IMR-90 (cell line): ENCODE measurements around the gene NDRG2. TPM values are rescaled to one million over a fixed set of nuclear protein-coding genes. Genes with fewer than 3 reads are reported as not detected.

ENCODE experiments used
- ATAC-seq: fragments of 200-7000 bp; cut with Tn5 transposase; 2 replicates; pipeline ENCODE4 v1.9.1; 2020; ENCODE audit warnings: low read depth, mild to moderate bottlenecking, moderate library complexity
- BruUV-seq: library from RNA; stranded (reverse); fragments of 400-500 nt; replicated peaks from 2 replicates; lab custom pipeline; 2021; lab: Mats Ljungman, UMichigan
- CTCF ChIA-PET: fragments of 300-600 bp; formaldehyde crosslinking; extraction: SDS; loops from one replicate; lab custom pipeline; 2021; ENCODE audit warnings: antibody characterized with exemption; lab: Yijun Ruan, JAX
- POLR2A ChIA-PET: fragments of 300-600 bp; sonication (Branson Sonifier 250); formaldehyde crosslinking; loops from one replicate; lab custom pipeline; 2022; ENCODE audit warnings: antibody characterized with exemption; ENCODE audit not compliant: unreplicated experiment; lab: Charles Lee
- DNase-seq: peaks from one replicate; pipeline ENCODE4 v3.0.0; 2013
- H2AFZ ChIP-seq: replicated peaks from 2 replicates; pipeline ENCODE3; 2013; ENCODE audit warnings: low read length, mild to moderate bottlenecking; ENCODE audit not compliant: poor library complexity
- H2AK5ac ChIP-seq: 2 replicates; pipeline ENCODE4 v1.6.1; 2013; ENCODE audit warnings: low read depth, low read length, inconsistent platforms
- H2AK9ac ChIP-seq: replicated peaks from 2 replicates; pipeline ENCODE3; 2013; ENCODE audit warnings: mild to moderate bottlenecking, low read depth, low read length, moderate library complexity; ENCODE audit not compliant: poor library complexity
- H2BK120ac ChIP-seq: 2 replicates; pipeline ENCODE4 v1.6.1; 2013; ENCODE audit warnings: low read depth, low read length, inconsistent platforms
- H2BK15ac ChIP-seq: 3 replicates; pipeline ENCODE4 v1.6.1; 2013; ENCODE audit warnings: low read depth, low read length, inconsistent platforms
- H2BK20ac ChIP-seq: 2 replicates; pipeline ENCODE4 v1.6.1; 2013; ENCODE audit warnings: low read depth, mild to moderate bottlenecking, inconsistent platforms, low read length, moderate library complexity
- H2BK5ac ChIP-seq: 2 replicates; pipeline ENCODE4 v1.6.1; 2013; ENCODE audit warnings: mild to moderate bottlenecking, low read depth, low read length, inconsistent platforms; ENCODE audit not compliant: poor library complexity, severe bottlenecking
- H3K14ac ChIP-seq: replicated peaks from 2 replicates; pipeline ENCODE4 v1.6.1; 2013; ENCODE audit warnings: low read depth, low read length, inconsistent platforms
- H3K18ac ChIP-seq: 2 replicates; pipeline ENCODE4 v1.6.1; 2013; ENCODE audit warnings: low read depth, low read length, control low read depth
- H3K23ac ChIP-seq: 2 replicates; pipeline ENCODE4 v1.6.1; 2013; ENCODE audit warnings: low read depth, low read length, inconsistent platforms
- H3K27ac ChIP-seq: 2 replicates; pipeline ENCODE4 v1.5.1; 2013; ENCODE audit warnings: mild to moderate bottlenecking, control low read depth, low read length; ENCODE audit not compliant: insufficient read depth
- H3K27me3 ChIP-seq: 2 replicates; pipeline ENCODE4 v1.6.1; 2013; ENCODE audit warnings: low read length; ENCODE audit not compliant: control insufficient read depth, insufficient read depth
- H3K36me3 ChIP-seq: 2 replicates; pipeline ENCODE4 v1.6.1; 2013; ENCODE audit warnings: low read length, mixed read lengths; ENCODE audit not compliant: control insufficient read depth, insufficient read depth
- H3K4ac ChIP-seq: 2 replicates; pipeline ENCODE4 v1.6.1; 2013; ENCODE audit warnings: low read depth, low read length, inconsistent platforms
- H3K4me1 ChIP-seq: 2 replicates; pipeline ENCODE4 v1.6.1; 2013; ENCODE audit warnings: low read length, mixed read lengths; ENCODE audit not compliant: control insufficient read depth, insufficient read depth
- H3K4me2 ChIP-seq: 2 replicates; pipeline ENCODE4 v1.6.1; 2013; ENCODE audit warnings: low read depth, mild to moderate bottlenecking, control low read depth, low read length, moderate library complexity
- H3K4me3 ChIP-seq: 2 replicates; pipeline ENCODE4 v1.5.1; 2013; ENCODE audit warnings: low read depth, mild to moderate bottlenecking, control low read depth, low read length, moderate library complexity; ENCODE audit not compliant: insufficient read depth
- H3K56ac ChIP-seq: 2 replicates; pipeline ENCODE4 v1.6.1; 2013; ENCODE audit warnings: low read length, inconsistent platforms; ENCODE audit not compliant: insufficient read depth; ENCODE audit errors: extremely low read depth
- H3K79me1 ChIP-seq, 2 experiments: 2 replicates each; pipeline ENCODE4 v1.6.1; 2013; ENCODE audit warnings: low read length in 2 of 2, inconsistent platforms in 1 of 2, low read depth in 1 of 2
- H3K9ac ChIP-seq: 2 replicates; pipeline ENCODE4 v1.6.1; 2013; ENCODE audit warnings: low read depth, low read length, control low read depth
- H3K9me1 ChIP-seq: 2 replicates; pipeline ENCODE4 v1.6.1; 2013; ENCODE audit warnings: low read length, inconsistent platforms; ENCODE audit not compliant: insufficient read depth
- H3K9me3 ChIP-seq: 2 replicates; pipeline ENCODE4 v1.6.1; 2013; ENCODE audit warnings: low read length; ENCODE audit not compliant: control insufficient read depth, insufficient read depth
- H4K20me1 ChIP-seq: 2 replicates; pipeline ENCODE4 v1.6.1; 2013; ENCODE audit warnings: low read length, inconsistent platforms; ENCODE audit not compliant: insufficient read depth
- H4K5ac ChIP-seq: 2 replicates; pipeline ENCODE4 v1.6.1; 2013; ENCODE audit warnings: mild to moderate bottlenecking, low read depth, low read length, control low read depth
- H4K8ac ChIP-seq, 2 experiments: 2 replicates each; pipeline ENCODE4 v1.6.1; 2013; ENCODE audit warnings: low read depth in 2 of 2, low read length in 2 of 2, control low read depth in 1 of 2, inconsistent platforms in 1 of 2
- H4K91ac ChIP-seq: 2 replicates; pipeline ENCODE4 v1.6.1; 2013; ENCODE audit warnings: low read depth, low read length, inconsistent platforms; ENCODE audit not compliant: insufficient read depth
- CEBPB ChIP-seq: IDR thresholded peaks from 2 replicates; pipeline ENCODE4 v1.6.1; 2012; ENCODE audit warnings: low read depth, low read length, improper control_type of control experiment
- FOS ChIP-seq: fragments of 150-350 bp; IDR thresholded peaks from 2 replicates; pipeline ENCODE4 v1.6.1; 2016; ENCODE audit warnings: low read depth, low read length
- MAZ ChIP-seq: IDR thresholded peaks from 2 replicates; pipeline ENCODE4 v1.6.1; 2012; ENCODE audit warnings: low read depth, mild to moderate bottlenecking, low read length, improper control_type of control experiment, moderate library complexity, borderline replicate concordance
- MXI1 ChIP-seq: IDR thresholded peaks from 2 replicates; pipeline ENCODE4 v1.6.1; 2012; ENCODE audit warnings: low read depth, mild to moderate bottlenecking, low read length, moderate library complexity, borderline replicate concordance
- NFE2L2 ChIP-seq: fragments of 150-350 bp; IDR thresholded peaks from 2 replicates; pipeline ENCODE4 v1.6.1; 2016; ENCODE audit warnings: low read depth, mild to moderate bottlenecking, low read length
- POLR2A ChIP-seq: IDR thresholded peaks from 2 replicates; pipeline ENCODE4 v1.6.1; 2012; ENCODE audit warnings: mild to moderate bottlenecking, low read depth, low read length
- RCOR1 ChIP-seq: IDR thresholded peaks from 2 replicates; pipeline ENCODE4 v1.6.1; 2012; ENCODE audit warnings: mild to moderate bottlenecking, low read length, improper control_type of control experiment; ENCODE audit not compliant: insufficient replicate concordance
- RFX5 ChIP-seq: IDR thresholded peaks from 2 replicates; pipeline ENCODE4 v1.8.0; 2012; ENCODE audit warnings: low read depth, mild to moderate bottlenecking, low read length, moderate library complexity
- SMC3 ChIP-seq: fragments of 150-350 bp; IDR thresholded peaks from 2 replicates; pipeline ENCODE4 v1.6.1; 2016; ENCODE audit warnings: low read depth, mild to moderate bottlenecking, antibody characterized with exemption, low read length, moderate library complexity
- WGBS, 2 experiments: methylation state at CpG; one replicate each; pipeline versions ENCODE4 v1.1.5 to v1.1.7; 2013; ENCODE audit warnings: missing lambda C conversion rate in 2 of 2; ENCODE audit not compliant: insufficient read length in 1 of 2; ENCODE audit errors: extremely low coverage in 2 of 2; 5-methylcytosine and 5-hydroxymethylcytosine counted together
- dilution Hi-C: fragments of 300-500 bp; cut with HindIII; formaldehyde crosslinking; loops from one replicate; pipeline ENCODE4 v1.14.3; 2018; ENCODE audit warnings: low sequenced_read_pairs; ENCODE audit not compliant: unreplicated experiment
- in situ Hi-C: fragments of 300-500 bp; cut with MboI; formaldehyde crosslinking; loops from 3 replicates; pipeline ENCODE4 v1.14.3; 2019; ENCODE audit warnings: low sequenced_read_pairs, inconsistent platforms, mixed read lengths
- intact Hi-C: fragments of 100-400 bp; cut with micrococcal nuclease; formaldehyde crosslinking; loops from 2 replicates; pipeline ENCODE4 v1.10.0; 2022
- polyA plus RNA-seq, 3 experiments: library from polyadenylated mRNA; depleted of rRNA; stranded (reverse); fragments of >200 nt; gene quantifications; 2 replicates each; pipeline ENCODE4 v1.2.3, GENCODE V29; 2012; ENCODE audit warnings: low replicate concordance in 1 of 3
- total RNA-seq: library from RNA; depleted of rRNA; stranded (reverse); fragments of >200 nt; gene quantifications from 2 replicates; pipeline ENCODE4 v1.2.3, GENCODE V29; 2012
- TF ChIP-seq, protein P1 (sequence below): fragments of 150-350 bp; IDR thresholded peaks from 2 replicates; pipeline ENCODE4 v1.6.1; 2016; ENCODE audit warnings: low read depth, mild to moderate bottlenecking, low read length, moderate library complexity, borderline replicate concordance

Gene NDRG2
- total and polyA plus RNA-seq, 2 of the 4 experiments (the other 2 are of a cell fraction) = 0.36 to 1.5 TPM

DNA sequence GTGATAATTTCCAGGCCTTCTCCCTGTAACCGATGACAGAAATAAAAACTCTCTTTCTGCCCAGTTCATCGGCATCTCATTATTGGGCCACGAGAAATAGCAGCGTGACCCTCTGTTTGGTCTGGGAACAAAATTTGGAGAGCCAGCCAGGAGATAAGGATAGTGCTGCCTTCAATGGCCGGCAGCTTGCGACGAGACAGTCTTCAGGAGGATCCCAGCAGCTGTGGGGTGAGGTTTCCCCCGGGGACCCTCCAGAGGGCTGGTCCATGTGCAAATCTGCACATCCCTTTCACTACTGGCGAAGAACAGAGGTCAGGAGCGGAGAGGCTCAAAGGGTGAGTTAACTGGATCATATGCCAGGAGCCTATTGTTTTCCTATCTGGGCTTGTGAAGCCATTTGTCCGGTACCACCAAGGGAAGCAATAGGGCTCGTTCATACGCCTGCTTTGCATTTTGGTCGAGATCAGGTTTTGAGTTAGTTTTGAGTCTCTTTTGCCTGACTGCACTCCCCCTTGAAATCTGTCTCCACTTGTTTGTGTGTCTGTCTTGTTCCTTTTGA, 21.0 kb downstream of the NDRG2 start:
- Histone ChIP-seq H2BK15ac (no peak overlapping the region), H3K9ac (no peak overlapping the region), H3K14ac (no peak overlapping the region), H3K56ac (no peak overlapping the region), H2AFZ (no peak overlapping the region), H3K4me1 (0 out of 2 replicates have a peak, but pooled peaks cover under 1% of the 10 kb centered on the region), H3K27me3 (peaks cover 5% of the 10 kb centered on the region), H3K18ac (no peak overlapping the region), H2AK5ac (no peak overlapping the region), H3K27ac (no peak overlapping the region), H3K9me3 (no peaks in the 10 kb centered on the region), H3K79me1 (no peaks in the 10 kb centered on the region), H2BK120ac (no peak overlapping the region), H2BK5ac (no peak overlapping the region), H3K4me3 (no peak overlapping the region), H3K4me2 (no peak overlapping the region), H4K8ac (no peak overlapping the region), H4K91ac (no peak overlapping the region), H2AK9ac (no peak overlapping the region), H3K36me3 (no peaks in the 10 kb centered on the region), H3K23ac (no peak overlapping the region), H3K9me1 (no peaks in the 10 kb centered on the region), H4K5ac (no peak overlapping the region), H4K20me1 (no peaks in the 10 kb centered on the region), H2BK20ac (no peak overlapping the region), H3K4ac (no peak overlapping the region)
- 74% methylated on average over 3 of the region's 14 CpGs; no CpG with 5 or more reads in 1 of the 2 experiments for WGBS, 2 experiments
- intact Hi-C loops (no loop called here), dilution Hi-C loops (no loop called here), in situ Hi-C loops (no loop called here)
- POLR2A ChIA-PET = no interaction called here
- BruUV-seq = no TSS peak
- DNase-seq = no peak
- TF ChIP-seq RFX5 (no peak), MAZ (no peak), NFE2L2 (no peak), CEBPB (no peak), MXI1 (no peak), FOS (no peak), RCOR1 (no peak), POLR2A (no peak), SMC3 (no peak)
- TF ChIP-seq, protein P1, sequence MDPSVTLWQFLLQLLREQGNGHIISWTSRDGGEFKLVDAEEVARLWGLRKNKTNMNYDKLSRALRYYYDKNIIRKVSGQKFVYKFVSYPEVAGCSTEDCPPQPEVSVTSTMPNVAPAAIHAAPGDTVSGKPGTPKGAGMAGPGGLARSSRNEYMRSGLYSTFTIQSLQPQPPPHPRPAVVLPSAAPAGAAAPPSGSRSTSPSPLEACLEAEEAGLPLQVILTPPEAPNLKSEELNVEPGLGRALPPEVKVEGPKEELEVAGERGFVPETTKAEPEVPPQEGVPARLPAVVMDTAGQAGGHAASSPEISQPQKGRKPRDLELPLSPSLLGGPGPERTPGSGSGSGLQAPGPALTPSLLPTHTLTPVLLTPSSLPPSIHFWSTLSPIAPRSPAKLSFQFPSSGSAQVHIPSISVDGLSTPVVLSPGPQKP = no peak
- CTCF ChIA-PET = interaction anchor here (0.9 to 2.6 kb wide), 3 partner anchors 11 to 36 kb away, joined by 3 to 24 read pairs (median 5); no protein-coding TSS in a partner anchor
- ATAC-seq = no peak
